Mesothelial cell of epicardium (in vitro differentiated cells): Measurements from ENCODE around the gene PLEKHB1. TPM values are rescaled to one million over a fixed set of nuclear protein-coding genes. Genes with fewer than 3 reads are reported as not detected.

Experiments
- DNase-seq, 2 experiments: peaks; one replicate each; pipeline ENCODE4 v3.0.0; 2021; ENCODE audit warnings: low spot score in 2 of 2; ENCODE audit not compliant: unreplicated experiment in 2 of 2
- H3K27ac Mint-ChIP-seq: 2 replicates; pipeline ENCODE4 v1.8.0; 2021; ENCODE audit warnings: mixed read lengths
- H3K27me3 Mint-ChIP-seq: 2 replicates; pipeline ENCODE4 v1.8.0; 2021; ENCODE audit warnings: low read depth, mixed read lengths
- H3K36me3 Mint-ChIP-seq: 2 replicates; pipeline ENCODE4 v1.8.0; 2021; ENCODE audit warnings: mixed read lengths
- H3K4me1 Mint-ChIP-seq: 2 replicates; pipeline ENCODE4 v1.8.0; 2021; ENCODE audit warnings: mixed read lengths
- H3K4me3 Mint-ChIP-seq: 2 replicates; pipeline ENCODE4 v1.8.0; 2021; ENCODE audit warnings: mild to moderate bottlenecking, moderate library complexity, mixed read lengths
- H3K9me3 Mint-ChIP-seq: 2 replicates; pipeline ENCODE4 v1.8.0; 2021; ENCODE audit warnings: mixed read lengths
- total RNA-seq: library from RNA; stranded (reverse); gene quantifications from 3 replicates; pipeline ENCODE4 v1.2.1, GENCODE V29; 2021
- TF ChIP-seq, protein P1 (sequence below): fragments of 200-600 bp; sonication (generic); IDR thresholded peaks from one replicate; pipeline ENCODE4 v1.5.0; 2021; ENCODE audit warnings: antibody characterized with exemption; ENCODE audit not compliant: unreplicated experiment

PLEKHB1 gene
- total RNA-seq, 1 donor from 2014 or later, result 9.0 TPM

DNA sequence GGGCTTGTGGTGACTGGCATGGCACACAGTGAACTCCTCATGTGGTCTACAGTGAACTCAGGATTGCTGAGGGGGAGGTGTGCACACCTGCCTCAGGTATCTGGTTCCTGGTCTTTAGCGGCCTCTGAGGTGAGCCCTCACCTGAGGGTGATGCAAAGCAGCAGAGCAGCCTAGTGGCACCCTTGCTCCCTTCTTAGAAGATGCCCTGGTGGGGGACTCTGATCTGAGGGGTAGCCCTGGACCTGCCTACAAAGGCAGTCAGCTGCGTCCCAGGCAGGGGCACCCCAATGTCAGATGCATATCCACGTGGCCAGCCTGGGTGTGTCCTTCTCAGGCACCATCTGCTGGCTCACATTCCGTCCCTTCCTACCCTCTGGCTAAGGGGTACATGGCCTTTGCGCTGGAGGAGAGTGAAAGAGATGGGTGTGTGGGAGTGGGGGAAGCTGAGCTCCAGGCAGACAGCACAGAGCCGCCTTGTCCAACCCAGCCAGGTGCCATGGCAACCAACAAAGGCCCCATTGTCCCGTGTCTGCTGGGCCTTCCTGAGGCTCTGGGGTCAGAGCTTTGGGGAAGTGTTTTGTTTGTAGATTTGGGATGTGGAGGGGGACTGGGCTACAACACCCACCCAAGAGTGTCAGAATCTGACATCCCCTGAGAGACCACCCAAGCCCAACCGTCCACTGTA is 5.8 kb downstream of the PLEKHB1 start:
- Mint-ChIP-seq H3K9me3 (no peaks in the 10 kb centered on the region), H3K4me3 (no peak overlapping the region), H3K36me3 (no peaks in the 10 kb centered on the region), H3K27me3 (no peaks in the 10 kb centered on the region), H3K4me1 (peaks cover 11% of the 10 kb centered on the region), H3K27ac (no peak overlapping the region)
- TF ChIP-seq, protein P1, sequence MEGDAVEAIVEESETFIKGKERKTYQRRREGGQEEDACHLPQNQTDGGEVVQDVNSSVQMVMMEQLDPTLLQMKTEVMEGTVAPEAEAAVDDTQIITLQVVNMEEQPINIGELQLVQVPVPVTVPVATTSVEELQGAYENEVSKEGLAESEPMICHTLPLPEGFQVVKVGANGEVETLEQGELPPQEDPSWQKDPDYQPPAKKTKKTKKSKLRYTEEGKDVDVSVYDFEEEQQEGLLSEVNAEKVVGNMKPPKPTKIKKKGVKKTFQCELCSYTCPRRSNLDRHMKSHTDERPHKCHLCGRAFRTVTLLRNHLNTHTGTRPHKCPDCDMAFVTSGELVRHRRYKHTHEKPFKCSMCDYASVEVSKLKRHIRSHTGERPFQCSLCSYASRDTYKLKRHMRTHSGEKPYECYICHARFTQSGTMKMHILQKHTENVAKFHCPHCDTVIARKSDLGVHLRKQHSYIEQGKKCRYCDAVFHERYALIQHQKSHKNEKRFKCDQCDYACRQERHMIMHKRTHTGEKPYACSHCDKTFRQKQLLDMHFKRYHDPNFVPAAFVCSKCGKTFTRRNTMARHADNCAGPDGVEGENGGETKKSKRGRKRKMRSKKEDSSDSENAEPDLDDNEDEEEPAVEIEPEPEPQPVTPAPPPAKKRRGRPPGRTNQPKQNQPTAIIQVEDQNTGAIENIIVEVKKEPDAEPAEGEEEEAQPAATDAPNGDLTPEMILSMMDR, result no peak
- no peak for DNase-seq

DNA sequence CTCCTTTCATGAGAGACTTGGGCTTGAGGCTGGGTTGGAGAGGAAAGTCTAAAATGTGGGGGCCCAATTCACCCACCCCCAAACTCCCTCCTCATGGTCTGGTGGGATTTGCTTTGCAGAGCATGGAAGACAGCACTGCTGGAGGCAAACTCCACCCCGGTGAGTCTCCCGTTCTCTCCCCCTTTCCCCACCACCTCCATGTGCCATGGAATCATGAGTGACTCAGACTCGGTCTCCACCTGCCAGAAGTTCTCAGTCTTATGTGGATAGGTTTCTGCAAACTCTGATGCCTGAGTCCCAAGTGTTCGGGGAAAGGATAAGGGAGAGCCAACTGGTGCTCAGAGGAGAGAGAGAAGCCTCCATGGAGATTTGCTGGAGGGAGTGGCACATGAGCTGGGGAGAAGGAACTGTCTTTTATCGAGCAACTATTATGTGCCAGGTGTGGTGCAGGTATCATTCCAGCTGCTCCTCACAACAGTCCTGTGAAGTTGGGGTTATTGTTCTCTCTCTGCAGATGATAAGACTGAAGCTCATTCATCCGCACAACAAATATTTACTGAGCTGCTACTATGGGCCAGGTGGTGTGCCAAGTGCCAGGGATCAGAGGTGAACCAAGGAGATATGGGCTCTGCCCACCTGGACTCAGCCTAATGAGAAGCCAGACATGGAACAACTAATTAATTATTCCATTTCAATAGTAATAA is 6.6 kb downstream of the PLEKHB1 start:
- H3K36me3 Mint-ChIP-seq, result no peaks in the 10 kb centered on the region

DNA sequence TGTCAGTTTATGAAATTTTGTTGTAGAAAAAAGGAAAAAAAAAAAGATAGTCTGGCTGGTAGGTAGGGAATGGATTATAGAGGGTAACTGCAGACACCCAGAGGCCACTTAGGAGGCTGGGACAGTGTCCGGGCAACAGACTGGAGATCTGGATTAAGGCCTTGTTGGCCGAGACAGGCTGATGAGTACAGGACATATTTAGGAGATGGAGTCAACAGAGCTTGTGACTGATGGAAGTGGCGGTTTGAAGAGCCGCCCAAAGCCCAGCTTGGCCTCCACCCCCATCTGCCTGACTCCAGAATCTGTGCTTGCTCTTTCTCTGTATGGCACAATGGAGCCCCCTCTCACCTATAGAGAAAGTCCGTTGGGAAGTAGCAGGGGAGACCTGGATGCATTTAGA is 7.6 kb downstream of the PLEKHB1 start:
- Mint-ChIP-seq H3K9me3 (no peaks in the 10 kb centered on the region), H3K4me1 (peaks cover 9% of the 10 kb centered on the region), H3K4me3 (no peak overlapping the region), H3K36me3 (no peaks in the 10 kb centered on the region), H3K27me3 (no peaks in the 10 kb centered on the region), H3K27ac (no peak overlapping the region)
- DNase-seq, result no peak
- TF ChIP-seq, protein P1, result no peak

More for the DNA sequence above, 6.6 kb downstream of the PLEKHB1 start:
- Mint-ChIP-seq H3K4me1 (peaks cover 9% of the 10 kb centered on the region), H3K4me3 (no peak overlapping the region), H3K9me3 (no peaks in the 10 kb centered on the region), H3K27ac (no peak overlapping the region), H3K27me3 (no peaks in the 10 kb centered on the region)
- no peak for DNase-seq
- TF ChIP-seq, protein P1, result no peak

DNA sequence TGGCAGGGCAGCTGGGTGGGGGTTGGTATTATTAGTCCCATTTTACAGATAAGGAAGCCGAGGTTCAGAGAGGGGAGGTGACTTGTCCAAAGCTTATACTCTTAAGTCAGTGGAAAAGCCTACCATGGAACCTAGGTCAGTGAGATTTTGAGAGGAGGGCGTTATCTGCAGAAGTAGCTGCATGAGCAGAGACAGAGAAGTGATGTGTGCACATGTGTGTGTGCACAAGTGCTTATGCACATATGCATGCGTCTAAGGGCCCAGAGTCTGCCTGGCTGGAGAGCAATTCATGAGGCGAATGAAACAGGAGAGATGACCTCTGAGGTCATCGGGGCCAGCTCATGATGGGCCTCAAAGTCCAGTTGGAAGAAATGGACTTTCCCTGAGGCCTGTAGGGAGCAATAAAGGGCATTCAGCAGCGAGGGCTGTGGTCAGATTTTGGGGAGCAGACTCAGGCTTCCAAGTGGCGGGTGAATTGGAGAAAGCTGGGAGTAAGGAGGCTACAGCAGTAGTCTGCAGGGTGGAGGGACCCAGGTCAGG is 8.2 kb downstream of the PLEKHB1 start:
- TF ChIP-seq, protein P1, result no peak
- Mint-ChIP-seq H3K9me3 (no peaks in the 10 kb centered on the region), H3K27me3 (no peaks in the 10 kb centered on the region), H3K4me3 (no peak overlapping the region), H3K27ac (no peak overlapping the region), H3K36me3 (no peaks in the 10 kb centered on the region), H3K4me1 (peaks cover 9% of the 10 kb centered on the region)
- no peak for DNase-seq

DNA sequence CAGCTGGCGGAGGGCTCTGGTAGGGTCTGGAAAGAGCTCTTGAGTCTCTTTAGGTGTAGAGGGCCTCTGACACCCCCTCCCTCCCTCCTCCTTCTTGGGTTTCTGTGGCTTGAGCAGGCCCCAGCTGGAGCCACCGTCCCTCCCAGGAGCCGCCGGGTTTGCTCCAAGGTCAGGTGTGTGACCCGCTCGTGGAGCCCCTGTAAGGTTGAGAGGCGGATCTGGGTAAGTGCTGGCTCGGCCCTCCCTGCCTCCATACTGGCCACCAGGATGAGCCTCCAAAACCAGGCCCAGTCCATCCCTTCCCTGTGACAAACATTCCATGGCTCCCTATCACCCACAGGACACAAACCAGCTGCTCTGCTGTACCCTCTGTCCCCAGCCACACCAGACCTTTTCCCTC is 9.3 kb downstream of the PLEKHB1 start:
- peaks cover 13% of the 10 kb centered on the region for H3K4me1 Mint-ChIP-seq
- no peak overlapping the region for H3K27ac Mint-ChIP-seq
- H3K27me3 Mint-ChIP-seq, result no peaks in the 10 kb centered on the region
- H3K4me3 Mint-ChIP-seq, result no peak overlapping the region
- no peak for DNase-seq
- no peaks in the 10 kb centered on the region for H3K36me3 Mint-ChIP-seq
- H3K9me3 Mint-ChIP-seq, result no peaks in the 10 kb centered on the region
- TF ChIP-seq, protein P1, result no peak
